ENCODE data around the gene KIZ.
A peak's percentile ranks its signal among the peaks of the same experiment; 100 is the strongest.
"Not testable (repeated sequence)": the region's sequence is repeated elsewhere in the genome, so short reads cannot be mapped to it uniquely, and the experiment has no call there.

KIZ gene

DNA sequence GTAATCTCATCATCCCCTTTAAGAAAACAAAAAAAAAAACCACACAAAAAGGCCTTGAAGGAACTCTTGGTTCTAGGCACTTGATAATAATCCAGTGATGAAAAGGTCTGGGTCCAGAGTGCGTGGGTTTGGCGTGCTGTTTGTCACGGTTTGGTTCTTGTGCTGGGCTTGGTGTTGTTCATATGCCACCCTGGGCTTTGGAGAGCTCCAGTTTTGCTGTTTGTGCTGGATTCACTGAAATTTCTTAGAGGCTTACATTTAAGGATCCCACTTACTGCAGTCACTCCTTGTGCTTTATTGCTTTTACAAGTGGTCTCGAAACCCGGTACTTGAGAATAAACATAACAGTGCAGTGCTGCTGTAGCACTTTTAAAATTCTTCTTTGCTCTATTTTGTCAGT, 108.4 kb downstream of the KIZ start:
- no peak for DNase-seq

DNA sequence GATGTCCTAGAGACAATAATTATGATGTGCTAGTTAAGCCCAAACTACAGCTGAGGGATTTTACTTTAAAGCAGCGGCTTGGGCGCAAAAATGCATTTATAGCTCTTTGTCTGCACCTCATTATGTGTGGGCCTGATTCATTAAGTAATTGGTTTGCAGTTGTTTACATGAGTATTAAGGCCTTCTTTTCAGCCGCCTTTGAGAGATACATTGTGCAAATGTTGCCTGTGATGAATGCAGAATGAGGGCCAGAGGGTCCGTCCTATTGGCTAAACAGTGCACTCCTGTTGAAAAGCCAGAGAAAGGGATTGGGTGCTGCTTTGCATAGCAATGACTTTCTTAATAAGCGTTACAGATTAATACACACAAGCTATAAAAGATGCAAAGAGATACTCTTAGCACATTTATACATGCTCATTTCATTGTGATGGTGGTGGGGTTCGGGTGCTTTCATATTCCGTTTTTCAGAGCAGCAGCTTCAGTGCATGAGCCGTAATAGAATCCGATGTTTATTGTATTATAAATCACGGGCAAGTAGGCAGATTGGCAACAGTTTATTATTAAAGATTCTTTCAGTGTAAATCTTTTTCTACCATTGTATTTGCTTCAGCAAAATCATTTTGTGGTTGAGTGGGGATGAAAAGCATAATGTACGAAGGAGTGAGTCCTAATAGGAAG, 109.1 kb downstream of the KIZ start:
- DNase-seq = no peak

DNA sequence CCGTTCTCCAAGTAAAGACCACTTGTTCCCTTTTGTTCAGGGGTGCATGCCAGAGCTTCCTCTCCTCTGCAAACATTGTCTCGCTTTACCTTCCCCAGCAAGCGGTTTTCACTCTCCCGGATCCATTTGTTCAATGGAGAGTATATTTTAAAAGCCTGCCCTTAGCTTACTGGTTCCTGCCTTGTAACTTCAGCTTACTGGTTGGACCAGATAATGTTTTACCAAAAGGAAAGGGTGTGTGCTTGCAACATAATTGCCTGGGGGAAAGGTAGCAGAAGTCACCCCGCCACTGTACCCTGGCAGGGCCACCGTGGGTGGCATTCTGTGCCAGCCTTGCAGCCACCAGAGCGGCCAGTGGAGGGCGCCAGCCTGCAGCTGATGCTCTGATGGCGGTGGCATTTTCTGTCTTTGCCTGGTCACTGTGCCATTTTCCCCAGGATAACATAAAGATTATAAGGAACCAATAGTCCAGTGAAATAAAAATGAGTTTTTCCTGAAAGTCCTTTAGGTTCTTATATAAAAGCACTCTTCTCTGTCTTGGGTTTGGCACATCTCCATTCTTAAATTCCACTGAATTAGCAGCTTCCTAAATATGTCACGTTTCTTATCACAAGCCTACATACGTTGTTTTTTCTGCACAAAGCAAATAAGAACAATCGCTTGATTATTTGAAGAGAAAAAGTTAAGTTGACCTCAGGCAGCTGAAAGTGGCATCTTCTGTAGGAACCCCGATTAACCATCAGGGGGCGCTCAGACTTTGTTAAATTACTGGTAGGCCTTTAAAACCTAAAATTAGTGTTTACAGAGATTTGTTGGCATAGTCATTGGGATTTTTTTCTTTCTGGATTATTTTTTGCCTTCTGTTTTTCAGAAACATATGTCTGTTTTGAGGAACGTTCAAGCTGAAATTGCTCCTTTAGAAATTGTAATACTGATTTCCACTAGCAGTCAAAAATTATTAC, 109.9 kb downstream of the KIZ start:
- peak; percentile 61 for DNase-seq

DNA sequence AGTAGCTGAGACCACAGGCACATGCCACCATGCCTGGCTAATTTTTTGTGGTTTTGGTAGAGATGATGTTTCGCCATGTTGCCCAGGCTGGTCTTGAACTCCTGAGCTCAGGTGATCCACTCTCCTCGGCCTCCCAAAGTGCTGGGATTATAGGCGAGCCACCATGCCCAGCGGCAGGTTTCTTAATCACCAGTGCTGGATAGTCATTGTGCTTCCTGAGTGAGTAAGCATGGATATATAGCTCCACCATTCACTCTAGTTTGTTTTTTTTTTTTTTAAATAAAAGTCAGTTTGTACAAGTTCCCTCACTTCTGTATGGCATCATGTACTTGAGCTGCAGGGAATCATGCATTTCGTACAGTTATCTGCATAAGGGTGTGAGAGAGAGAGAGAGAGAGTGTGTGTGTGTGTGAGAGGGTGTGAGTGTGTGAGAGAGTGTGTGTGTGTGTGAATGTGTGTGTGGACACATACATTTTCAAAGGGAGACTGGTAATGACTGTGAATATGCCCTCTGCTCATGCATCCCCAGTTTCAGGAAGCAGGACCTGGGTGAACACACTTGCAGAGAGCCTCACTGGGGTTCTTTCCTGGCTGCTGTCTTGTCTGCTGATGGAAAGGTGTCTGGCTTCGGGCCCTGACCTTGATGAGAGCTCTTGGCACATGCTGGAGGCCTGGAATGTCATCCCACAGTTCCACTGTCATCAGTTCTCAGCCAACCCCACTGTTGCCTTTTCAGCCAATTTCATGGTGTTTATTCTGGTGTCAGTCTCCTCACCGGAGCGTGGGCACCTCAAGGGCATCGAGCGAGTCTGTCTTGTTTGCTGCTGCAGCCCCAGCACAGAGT, 112.3 kb downstream of the KIZ start:
- no peak for DNase-seq

DNA sequence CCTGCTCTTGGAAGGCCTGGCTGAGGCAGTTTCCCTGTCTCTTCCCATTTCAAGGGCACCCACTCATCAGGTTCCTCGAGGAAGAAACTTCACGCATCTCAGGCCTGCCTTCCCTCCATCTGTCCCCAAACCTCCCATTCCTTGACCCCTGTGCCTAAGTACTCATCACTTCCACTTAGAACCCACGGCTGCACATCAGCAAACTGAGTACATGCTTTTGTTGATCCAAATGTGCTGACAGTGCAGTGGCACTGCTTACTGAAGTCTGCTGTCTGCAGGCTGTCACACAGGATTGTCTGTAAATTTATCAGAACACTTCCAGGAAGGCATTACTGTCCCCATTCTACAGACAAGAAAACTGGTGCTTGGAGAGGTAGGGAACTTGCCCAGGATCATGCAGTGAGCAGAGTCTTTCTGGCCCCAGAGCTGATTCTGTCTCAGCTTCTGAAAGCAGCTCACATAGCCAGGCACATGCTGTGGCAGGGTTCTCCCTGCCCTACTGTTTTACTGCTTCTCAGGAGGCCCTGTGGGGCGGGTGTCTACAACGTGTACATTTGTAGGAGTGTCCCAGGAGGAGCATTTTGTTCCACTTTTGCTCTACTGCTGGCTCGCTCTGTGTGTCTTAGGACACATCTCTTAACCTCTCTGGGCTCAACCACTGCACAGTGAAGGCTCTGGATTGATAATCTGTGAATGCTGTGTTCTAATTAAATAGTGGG, 113.1 kb downstream of the KIZ start:
- DNase-seq = no peak

DNA sequence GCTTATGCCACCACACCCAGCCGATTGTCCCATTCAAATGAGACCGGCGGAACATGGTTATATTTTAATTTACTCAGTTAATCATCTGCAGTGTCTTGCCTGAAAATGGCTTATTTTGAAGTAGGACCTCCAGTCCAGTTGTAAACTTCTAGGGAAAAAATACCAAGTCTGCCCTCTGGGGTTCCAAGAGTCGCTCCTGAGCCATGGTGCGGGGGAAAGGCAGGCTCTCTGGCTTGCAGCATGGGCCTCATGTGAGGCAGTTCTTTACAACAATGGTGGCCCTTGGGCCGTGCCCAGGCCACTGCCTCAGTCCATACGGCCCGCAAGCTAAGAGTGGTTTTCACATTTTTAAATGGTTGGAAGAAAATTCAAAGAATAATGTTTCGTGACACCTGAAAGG, 114.5 kb downstream of the KIZ start:
- no peak for DNase-seq

DNA sequence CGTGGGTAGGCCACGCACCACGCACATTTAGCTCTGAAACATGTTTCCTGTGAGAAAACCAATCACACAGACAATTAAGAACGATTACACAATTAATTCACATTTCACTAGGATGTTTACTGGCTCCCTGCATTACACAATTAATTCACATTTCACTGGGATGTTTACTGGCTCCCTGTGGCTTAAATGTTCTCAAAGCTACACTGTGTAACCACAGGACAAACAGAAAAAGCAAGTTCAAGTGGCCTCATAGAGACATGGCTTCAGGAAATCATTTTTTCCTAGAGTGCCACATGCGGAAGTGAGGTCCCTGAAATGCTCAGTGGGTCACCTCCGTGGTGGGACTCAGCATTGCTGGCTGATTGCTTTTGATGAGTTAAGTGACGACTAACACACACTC, 115.5 kb downstream of the KIZ start:
- DNase-seq = no peak

DNA sequence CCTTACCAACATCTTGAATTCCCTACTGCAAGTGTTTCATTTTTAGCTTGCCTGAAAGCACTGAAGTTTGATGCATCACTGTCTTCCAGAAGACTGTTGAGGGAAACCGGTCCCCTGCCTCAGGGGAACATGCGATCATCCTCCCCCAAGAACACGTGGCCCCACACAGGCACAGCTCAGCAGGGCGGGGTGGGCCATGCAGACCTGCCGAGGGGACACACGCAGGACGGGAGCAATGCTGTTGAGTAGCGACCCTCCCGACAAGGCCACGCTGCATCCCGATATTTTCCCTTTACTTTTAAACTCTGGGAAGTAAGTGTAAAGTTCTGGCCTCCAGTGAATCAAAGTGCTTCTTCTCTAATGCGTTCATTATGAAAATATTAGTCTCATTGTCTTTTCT, 117.9 kb downstream of the KIZ start:
- DNase-seq = no peak

DNA sequence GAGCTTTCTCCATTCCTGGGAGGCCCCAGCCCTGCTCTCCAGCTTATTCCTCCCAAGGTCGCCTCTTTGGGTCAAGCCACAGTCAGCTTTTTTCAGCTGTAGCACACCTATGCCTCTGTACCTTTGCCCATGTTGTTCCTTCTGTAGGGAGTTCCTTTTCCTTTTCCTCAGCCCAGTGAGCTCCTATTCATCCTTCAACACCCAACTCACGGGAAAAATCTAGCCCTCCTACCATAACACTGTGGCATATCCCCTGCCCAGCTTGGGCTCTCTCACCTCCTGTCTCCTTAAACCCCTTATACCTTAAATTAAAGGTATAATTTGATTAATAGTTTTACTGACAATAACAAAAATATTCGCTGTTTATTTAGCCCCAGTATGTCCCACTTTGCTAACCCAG, 118.9 kb downstream of the KIZ start:
- no peak for DNase-seq

DNA sequence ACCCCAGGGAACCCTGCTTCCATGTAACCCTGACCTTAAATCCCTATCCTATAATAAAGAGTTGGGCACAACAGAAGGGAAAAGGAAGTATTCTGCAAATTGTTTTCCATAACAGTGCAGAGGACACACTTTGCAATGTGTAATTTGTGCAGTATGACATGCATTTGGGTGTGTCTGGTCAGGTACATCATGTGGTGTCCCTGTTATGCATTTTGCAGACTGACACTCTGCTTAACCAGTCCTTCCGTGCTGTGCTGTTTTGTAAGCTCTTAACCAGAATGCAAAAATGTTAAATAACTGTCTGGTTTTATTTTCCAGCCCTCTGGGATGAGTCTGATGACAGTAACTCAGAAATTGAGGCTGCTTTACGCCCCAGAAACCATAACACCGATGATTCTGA, 120.3 kb downstream of the KIZ start:
- DNase-seq = no peak

DNA sequence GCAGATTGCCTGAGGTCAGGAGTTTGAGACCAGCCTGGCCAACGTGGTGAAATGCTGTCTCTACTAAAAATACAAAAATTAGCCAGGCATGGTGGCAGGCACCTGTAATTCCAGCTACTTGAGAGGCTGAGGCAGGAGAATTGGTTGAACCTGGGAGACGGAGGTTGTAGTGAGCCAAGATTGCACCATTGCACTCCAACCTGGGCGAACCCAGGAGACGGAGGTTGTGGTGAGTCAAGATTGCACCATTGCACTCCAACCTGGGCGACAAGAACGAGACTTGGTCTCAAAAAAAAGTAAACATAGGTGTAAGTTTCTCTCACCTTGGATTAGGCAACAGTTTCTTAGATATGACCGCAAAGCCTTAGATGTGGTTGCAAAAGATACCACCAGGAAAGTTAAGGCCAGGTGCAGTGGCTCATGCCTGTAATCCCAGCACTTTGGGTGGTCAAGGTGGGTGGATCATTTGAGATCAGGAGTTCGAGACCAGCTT, 121.8 kb downstream of the KIZ start:
- not testable (repeated sequence) for DNase-seq

DNA sequence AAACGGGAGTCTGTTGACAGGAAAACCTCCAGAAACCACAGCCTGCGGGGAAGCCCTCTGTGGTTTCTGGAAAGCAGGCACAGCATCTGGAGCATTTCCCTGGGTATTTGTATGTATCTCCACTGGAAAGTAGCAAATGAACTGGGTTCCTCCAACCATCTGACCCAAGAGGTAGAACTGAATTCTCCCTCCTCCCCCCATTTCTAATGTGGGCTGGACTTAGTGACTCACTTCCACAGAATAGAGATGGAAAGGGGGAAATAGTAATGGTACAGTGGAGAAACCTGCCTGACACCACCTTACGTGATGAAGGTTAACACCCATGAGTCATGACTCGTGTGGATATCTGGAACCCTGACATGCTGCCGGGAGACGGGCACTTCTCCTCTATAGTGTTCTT, 125.4 kb downstream of the KIZ start:
- DNase-seq = no peak

DNA sequence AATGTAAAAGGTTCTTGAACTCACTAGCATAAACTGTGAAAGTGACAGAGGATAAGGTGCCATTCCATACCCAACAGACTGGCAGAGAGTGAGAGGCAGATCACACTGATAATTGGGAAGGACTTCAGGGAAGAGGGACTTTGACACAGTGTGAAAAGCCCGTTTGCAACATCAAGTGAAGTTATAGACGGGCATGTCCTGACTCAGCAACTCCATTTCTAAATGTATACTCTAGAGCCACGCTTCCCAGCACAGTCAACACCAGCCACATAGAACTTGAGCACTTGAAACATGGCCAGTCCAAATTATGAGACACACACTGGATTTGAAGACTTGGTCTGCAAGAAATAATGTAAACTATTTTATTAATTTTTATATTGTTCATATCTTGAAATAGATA, 131.3 kb downstream of the KIZ start:
- DNase-seq = no peak

DNA sequence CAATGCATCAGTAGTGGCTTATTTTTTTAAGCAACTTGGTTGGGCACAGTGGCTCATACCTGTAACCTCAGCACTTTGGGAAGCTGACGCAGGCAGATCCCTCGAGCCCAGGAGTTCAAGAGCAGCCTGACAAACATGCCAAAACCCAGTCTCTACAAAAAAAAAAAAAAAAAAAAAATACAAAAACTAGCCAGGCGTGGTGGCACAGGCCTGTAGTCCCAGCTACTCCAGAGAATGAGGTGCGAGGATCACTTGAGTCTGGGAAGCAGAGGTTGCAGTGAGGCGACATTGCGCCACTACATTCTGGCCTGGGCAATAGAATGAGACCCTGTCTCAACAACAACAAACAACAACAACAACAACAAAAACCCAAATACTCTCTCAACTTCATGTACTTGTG, 132.5 kb downstream of the KIZ start:
- no peak for DNase-seq

DNA sequence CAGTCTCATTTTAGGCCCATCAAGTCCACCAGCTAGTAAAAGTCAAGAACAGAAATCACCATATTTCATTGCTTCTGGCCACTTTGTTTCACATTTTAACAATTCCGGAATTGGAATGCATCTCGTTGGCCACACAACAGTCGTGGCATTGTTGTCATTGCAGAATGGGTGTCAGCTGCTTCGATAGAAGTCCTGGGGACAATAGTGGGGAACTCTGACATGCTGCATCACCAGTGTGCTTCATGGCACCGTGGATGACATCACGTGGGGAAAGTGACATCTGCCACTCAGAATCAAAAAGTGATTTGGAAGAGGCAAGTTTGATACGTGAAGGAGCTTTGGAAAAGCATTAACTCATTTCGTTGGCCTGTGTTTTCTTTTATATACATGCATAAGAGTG, 133.5 kb downstream of the KIZ start:
- DNase-seq = no peak

DNA sequence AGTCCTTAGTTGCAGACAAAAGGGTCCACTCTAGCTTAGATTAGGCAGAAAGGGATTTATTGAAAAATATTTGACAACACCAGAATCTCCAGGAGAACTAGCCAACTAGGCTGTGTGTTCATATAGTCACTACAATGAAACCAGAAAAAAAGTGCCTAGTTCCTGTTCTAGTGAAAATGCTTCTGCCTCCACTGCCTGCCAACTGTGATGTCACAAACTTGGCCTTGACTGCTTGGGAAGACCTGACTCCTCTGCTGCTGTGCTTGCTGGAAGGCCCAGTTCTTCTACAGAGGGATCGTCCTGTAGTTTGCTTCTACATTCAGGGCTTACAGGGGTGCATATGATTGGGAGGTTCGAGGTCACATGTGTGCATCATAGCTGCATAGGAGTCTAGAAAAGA, 136.9 kb downstream of the KIZ start:
- no peak for DNase-seq

DNA sequence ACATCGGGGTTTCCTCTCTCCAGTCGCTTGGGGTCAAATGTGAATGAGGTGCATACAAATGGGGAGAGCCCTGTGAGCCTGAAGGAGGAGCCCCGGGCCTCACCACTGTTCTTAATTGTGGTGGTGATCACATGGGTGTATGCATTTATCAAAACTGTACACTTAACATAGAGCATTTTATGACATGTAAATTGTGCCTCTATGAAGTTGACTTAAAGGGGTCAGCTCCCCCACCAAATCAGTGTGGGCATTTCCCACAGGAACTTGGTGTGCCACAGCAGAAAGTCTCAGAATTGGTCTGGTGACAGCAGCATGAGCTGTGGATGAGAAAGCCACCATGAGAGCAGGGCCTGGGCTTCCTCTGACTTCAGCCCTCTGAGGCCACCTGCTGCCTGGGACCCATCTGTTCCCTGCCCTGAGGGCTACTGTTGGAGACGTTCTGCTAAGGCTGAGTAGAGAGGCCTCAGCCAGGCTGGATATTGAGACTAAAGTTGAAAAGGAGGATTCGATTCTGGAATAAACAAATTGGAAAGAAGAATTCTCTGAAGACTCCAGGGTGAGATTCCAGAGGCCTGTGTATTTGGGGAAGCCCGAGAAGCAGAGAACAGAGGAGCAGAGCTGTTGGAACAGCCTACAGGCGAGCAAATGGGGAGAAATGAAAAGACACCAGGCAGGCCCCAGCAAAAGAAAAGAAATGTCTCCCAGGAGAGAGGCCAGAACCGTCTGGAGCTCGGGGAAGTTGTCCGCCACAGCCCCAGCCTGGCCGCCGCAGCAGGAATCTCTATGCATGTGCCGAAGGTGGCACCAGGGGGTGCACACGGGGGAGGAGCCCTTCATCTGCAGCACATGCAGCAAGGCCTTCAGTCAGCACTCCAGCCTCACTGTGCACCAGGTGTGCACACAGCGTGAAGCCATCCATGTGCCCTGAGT, 139.6 kb downstream of the KIZ start:
- DNase-seq = no peak

DNA sequence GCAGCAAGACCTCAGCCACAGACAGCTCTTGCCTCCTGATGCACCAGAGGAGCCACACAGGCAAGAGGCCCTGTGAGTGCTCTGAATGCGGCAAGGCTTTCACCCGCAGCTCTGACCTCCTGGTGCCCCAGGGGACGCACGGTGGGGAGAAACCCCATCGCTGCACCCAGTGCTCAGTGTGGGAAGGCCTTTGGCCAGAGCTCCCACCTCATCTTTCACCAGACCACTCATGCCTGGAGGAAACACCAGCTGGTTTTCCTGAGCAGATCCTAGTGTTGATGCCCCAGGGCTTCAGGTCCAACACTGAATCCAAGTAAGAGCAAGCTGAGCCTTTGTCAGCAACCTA, 140.3 kb downstream of the KIZ start:
- no peak for DNase-seq

DNA sequence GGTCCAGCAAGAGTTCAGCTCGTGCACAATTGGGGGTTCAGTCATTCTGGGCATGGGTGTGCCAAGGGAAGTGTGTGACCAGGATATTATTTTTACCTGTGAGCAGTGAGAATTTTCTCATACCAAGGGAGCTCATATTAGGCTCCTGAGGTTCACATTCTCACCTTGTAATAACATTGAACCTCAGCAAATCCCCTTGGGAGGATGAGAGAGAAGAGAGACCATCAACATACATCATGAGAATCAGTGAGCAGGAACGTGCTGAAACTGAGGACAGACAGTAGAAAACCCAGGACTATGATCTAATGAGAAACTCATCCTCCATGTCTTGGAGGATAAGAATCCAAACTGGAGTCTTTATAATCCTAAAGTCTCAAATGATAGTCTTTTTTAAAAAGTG, 143.9 kb downstream of the KIZ start:
- DNase-seq = no peak

DNA sequence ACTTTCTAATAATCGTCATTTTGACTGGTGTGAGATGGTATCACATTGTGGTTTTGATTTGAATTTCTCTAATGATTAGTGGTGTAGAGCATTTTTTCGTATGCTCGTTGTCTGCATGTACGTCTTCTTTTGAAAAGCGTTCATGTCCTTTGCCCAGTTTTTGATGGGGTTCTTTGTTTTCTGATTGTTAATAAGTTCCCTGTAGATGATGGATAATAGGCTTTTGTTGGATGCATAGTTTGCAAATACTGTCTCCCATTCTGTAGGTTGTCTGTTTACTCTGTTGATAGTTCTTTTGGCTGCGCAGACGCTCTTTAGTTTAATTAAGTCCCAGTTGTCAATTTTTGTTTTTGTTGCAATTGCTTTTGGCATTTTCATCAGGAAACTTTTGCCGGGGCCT, 144.9 kb downstream of the KIZ start:
- no peak for DNase-seq

DNA sequence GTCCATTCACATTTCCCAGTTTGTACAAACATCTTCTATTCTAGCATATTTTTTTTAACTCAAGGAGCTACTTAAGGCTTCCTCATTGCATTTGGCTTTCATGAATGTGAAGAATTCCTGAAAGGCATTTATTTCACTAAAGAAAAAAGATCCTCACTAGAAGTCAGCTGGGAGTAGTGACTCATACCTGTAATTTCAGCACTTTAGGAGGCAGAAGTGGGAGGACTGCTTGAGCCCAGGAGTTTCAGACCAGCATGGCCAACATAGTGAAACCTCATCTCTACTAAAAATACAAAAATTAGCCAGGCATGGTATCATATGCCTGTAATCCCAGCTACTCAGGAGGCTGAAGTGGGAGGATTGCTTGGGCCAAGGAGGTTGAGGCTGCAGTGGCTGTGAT, 146.4 kb downstream of the KIZ start:
- no peak for DNase-seq

DNA sequence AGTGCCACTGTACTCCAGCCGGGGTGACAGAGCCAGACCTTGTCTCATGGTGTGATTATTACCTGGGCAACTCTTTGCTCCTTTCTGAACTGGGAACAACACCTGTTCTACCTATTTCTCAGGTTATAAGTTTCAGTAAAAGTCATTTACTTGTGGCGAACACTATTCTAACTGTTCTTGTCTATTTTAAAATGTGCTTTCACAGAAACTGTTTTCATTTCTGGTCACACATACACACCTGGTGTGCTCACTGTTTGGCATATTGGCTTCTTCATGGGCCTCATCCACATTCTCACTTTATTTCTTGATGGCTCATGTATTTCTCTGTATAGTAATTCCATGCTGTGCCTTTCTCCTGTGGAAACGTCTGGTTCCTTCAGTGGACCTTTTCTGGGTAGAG, 146.8 kb downstream of the KIZ start:
- DNase-seq = no peak

Data from activated T-cell treated with anti-CD3 and anti-CD28 coated beads, Interleukin-2, amount 50 U/mL, for 1 hour (primary cell).